NT2/D1 (cell line): ENCODE measurements around the gene FKBP11.
"Not testable (repeated sequence)": the region's sequence is repeated elsewhere in the genome, so short reads cannot be mapped to it uniquely, and the experiment has no call there.

Experiments
- DNase-seq: peaks from one replicate; pipeline ENCODE4 v3.0.0-alpha.2; 2011; ENCODE audit warnings: low read depth, low spot score
- H3K27me3 ChIP-seq: 2 replicates; pipeline ENCODE4 v1.6.0; 2011; ENCODE audit warnings: mild to moderate bottlenecking; ENCODE audit not compliant: insufficient read length, insufficient read depth
- H3K36me3 ChIP-seq: 2 replicates; pipeline ENCODE4 v1.6.1; 2011; ENCODE audit warnings: mild to moderate bottlenecking, low read length, mixed read lengths; ENCODE audit not compliant: insufficient read depth, insufficient read length
- H3K4me1 ChIP-seq: 2 replicates; pipeline ENCODE4 v1.5.1; 2011; ENCODE audit not compliant: insufficient read depth, insufficient read length
- H3K4me3 ChIP-seq: 2 replicates; pipeline ENCODE4 v1.5.1; 2011; ENCODE audit warnings: low read depth; ENCODE audit not compliant: insufficient read length
- H3K9ac ChIP-seq: 2 replicates; pipeline ENCODE4 v1.6.0; 2011; ENCODE audit warnings: low read depth; ENCODE audit not compliant: insufficient read length
- H3K9me3 ChIP-seq: 2 replicates; pipeline ENCODE4 v1.5.1; 2011; ENCODE audit warnings: mild to moderate bottlenecking, low read length; ENCODE audit not compliant: insufficient read depth
- SUZ12 ChIP-seq: IDR thresholded peaks from 2 replicates; pipeline ENCODE4 v1.6.1; 2011; ENCODE audit not compliant: insufficient read length, insufficient read depth; ENCODE audit errors: extremely low read depth
- YY1 ChIP-seq: IDR thresholded peaks from 2 replicates; pipeline ENCODE4 v1.6.1; 2011; ENCODE audit not compliant: insufficient read length, insufficient read depth
- ZNF274 ChIP-seq: IDR thresholded peaks from 2 replicates; pipeline ENCODE4 v1.6.1; 2011; ENCODE audit warnings: mild to moderate bottlenecking, low read depth, low read length

FKBP11 gene

DNA sequence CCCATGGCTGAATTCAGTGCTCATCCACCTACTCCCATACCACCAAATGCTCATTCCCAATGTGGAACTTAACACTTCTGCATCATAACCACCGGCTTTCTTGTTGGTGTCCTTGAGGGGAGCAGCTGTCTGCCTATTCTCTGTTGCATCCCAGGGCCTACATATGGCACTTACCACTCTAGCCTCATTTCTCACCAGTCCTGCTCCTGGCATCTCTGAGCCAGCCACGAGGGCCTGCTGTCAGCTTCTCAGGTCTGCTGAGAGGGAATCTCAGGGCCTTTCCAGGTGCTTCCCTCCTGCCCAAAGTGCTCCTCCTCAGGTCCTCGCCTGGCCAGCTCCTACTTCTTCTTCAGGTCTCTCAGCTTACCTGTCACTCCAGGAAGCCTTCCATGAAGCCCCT lies 35.6 kb downstream of the FKBP11 start:
- DNase-seq = no peak
- TF ChIP-seq SUZ12 (no peak), YY1 (no peak), ZNF274 (no peak)
- H3K9me3 ChIP-seq = no peaks in the 10 kb centered on the region

DNA sequence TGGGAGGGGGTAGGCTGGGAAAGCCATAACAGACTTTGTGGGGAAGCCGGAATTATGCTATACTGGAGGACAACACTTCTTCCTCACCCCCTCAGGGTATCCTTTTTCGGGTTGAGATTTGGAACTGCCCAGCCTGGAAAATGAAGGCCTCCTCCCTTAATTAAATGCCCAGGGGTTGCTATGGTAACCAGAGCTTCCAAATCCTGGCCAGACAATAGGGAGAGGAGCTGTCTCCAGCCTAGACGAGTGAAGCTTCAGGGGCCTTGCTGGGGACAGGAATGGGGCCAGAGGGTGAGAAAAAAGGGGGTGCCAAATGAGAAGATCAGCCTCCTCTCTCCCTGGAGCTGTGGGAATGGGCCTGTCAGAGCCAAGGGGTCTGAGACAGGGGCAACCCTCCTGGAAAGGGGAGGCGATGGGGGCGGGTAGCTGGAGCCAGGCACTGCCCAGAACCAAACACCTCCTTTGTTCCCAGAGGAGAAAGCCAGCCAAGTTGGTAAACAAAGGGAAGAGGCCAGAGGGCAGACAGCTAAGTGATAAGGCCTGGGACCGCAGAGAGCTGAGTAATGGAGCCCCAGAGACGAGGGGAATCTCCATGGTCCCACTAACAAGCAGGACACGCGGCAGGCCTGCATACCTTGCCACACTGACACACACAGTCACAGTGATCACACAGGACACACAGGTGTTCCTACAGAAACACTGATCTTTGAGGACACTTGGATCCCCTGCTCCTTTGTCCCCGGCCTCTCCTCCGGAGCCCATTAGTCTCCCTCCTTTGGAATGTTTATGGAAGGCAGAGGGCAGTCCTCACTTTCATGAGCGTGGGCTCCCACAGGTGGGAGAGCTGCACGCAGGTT lies 41.8 kb downstream of the FKBP11 start:
- Histone ChIP-seq H3K36me3 (no peaks in the 10 kb centered on the region), H3K4me3 (peak overlapping the region; percentile 11), H3K4me1 (peaks cover 12% of the 10 kb centered on the region), H3K27me3 (no peaks in the 10 kb centered on the region), H3K9ac (peak overlapping the region; percentile 52), H3K9me3 (no peaks in the 10 kb centered on the region)
- peak; percentile 76 for DNase-seq
- no peak for TF ChIP-seq ZNF274
- no peak for TF ChIP-seq YY1
- TF ChIP-seq SUZ12 = no peak

More for the DNA sequence above, 35.6 kb downstream of the FKBP11 start:
- Histone ChIP-seq H3K9ac (no peak overlapping the region), H3K27me3 (peaks cover 8% of the 10 kb centered on the region), H3K36me3 (no peaks in the 10 kb centered on the region), H3K4me1 (peaks cover 2% of the 10 kb centered on the region), H3K4me3 (no peak overlapping the region)

DNA sequence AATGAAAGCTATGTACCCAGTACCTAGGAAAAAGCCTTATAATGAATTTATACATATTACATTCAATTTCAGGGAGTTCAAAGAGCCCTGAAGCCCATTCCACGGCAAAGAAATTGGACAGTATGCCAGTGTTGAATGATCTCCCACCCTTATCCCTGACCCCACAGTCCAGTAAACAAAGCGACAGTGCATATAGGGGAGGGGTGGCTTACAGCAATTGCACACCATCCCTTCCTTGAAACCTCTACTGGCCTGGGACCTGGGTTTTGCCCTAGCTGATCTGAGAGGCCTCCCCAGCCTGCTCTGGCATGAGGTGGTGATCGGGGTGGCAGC lies 42.4 kb downstream of the FKBP11 start:
- DNase-seq = no peak
- H3K27me3 ChIP-seq = no peaks in the 10 kb centered on the region
- TF ChIP-seq ZNF274 = no peak
- no peak for TF ChIP-seq SUZ12
- no peak for TF ChIP-seq YY1
- H3K4me1 ChIP-seq = peaks cover 12% of the 10 kb centered on the region
- H3K4me3 ChIP-seq = no peak overlapping the region
- no peaks in the 10 kb centered on the region for H3K36me3 ChIP-seq
- peak overlapping the region; percentile 52 for H3K9ac ChIP-seq
- no peaks in the 10 kb centered on the region for H3K9me3 ChIP-seq

DNA sequence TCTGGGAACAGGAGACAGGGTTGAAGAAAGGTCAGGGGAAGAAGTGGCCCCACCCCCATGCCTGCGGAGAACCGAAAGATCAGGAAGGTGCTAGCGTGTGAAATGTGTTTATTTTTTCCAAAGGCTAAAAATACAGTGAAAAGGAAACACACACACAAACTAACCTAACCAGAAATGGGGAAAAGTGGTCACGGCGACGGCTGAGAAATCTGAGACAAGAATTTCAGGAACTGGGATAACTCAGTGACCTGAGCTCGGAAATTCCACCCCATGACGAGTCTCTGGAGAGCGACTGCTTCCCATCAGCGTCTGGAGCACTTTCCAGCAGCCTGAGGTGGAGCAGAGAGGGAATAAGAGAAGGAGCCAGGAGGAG lies 43.0 kb downstream of the FKBP11 start:
- no peaks in the 10 kb centered on the region for H3K27me3 ChIP-seq
- TF ChIP-seq ZNF274 (no peak), SUZ12 (no peak), YY1 (no peak)
- peaks cover 12% of the 10 kb centered on the region for H3K4me1 ChIP-seq
- H3K4me3 ChIP-seq = peak overlapping the region; percentile 19
- no peaks in the 10 kb centered on the region for H3K36me3 ChIP-seq
- peak overlapping the region; percentile 52 for H3K9ac ChIP-seq
- H3K9me3 ChIP-seq = no peaks in the 10 kb centered on the region
- no peak for DNase-seq

DNA sequence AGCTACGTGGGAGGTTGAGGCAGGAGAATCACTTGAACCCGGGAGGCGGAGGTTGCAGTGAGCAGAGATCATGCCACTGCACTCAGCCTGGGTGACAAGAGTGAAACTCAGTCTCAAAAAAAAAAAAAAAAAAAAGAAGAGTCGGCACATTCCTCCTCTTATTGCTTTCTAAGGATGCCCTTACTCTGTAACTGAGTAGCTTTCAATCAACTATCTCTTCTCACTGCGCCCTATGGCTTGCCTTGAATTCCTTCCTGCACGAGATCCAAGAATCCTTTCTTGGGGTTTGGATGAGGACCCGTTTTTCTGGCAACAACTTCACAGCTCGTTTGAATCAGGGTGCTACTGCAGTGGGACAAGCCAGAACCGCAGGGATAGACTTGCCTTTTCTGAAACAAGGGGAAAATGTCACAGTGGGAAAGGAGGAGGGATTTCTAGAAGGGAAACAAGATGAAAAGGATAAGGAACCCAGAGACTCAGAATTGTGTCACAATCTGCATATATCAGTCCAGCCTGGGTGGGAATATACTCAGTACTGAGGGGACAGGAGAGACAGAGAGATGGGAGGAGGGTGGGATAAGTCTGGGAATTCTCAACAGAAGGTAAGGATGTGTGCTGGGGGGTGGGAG lies 43.5 kb downstream of the FKBP11 start:
- H3K4me1 ChIP-seq = peaks cover 12% of the 10 kb centered on the region
- no peak for DNase-seq
- peak overlapping the region; percentile 52 for H3K9ac ChIP-seq
- no peaks in the 10 kb centered on the region for H3K36me3 ChIP-seq
- no peak for TF ChIP-seq YY1
- no peak for TF ChIP-seq ZNF274
- no peak for TF ChIP-seq SUZ12
- H3K27me3 ChIP-seq = no peaks in the 10 kb centered on the region
- H3K4me3 ChIP-seq = peak overlapping the region; percentile 19
- no peaks in the 10 kb centered on the region for H3K9me3 ChIP-seq

DNA sequence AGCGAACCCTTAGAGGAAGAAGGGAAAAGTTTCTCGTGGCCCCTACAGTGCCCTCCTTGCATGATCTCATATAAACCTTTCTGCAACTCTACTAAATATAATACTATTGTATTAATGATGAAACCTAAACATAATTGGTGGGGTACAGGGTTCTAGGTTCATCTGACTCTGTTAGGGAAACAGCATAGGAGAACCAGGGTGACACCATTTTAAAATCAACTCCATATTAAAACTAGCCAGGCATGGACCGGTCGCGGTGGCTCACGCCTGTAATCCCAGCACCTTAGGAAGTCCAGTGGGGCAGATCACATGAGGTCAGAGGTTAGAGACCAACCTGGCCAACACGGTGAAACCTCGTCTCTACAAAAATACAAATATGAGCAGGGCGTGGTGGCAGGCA lies 44.6 kb downstream of the FKBP11 start:
- TF ChIP-seq ZNF274 (no peak), SUZ12 (no peak), YY1 (no peak)
- no peaks in the 10 kb centered on the region for H3K27me3 ChIP-seq
- H3K4me3 ChIP-seq = no peak overlapping the region
- H3K36me3 ChIP-seq = no peaks in the 10 kb centered on the region
- peaks cover 12% of the 10 kb centered on the region for H3K4me1 ChIP-seq
- DNase-seq = no peak
- H3K9ac ChIP-seq = no peak overlapping the region
- no peaks in the 10 kb centered on the region for H3K9me3 ChIP-seq

DNA sequence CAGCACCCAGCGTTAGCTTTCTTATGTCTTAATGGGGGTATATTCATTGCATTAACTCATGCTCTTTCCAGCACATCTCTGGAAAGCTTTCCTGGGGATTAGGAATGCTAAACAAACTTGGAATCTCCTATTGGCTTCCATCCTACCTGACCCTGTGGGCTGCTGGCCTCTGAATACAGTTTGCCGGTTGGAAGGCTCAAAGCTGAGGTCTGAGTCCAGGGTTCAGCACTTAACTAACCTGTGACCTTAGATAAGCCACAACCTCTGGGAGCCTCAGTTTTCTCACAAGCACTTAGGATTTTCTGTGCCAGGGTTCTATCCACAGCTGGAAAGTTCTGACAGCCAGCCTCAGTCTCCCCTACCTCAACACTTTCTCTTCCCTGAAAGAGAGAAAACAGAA lies 46.7 kb downstream of the FKBP11 start:
- Histone ChIP-seq H3K36me3 (no peaks in the 10 kb centered on the region), H3K9me3 (no peaks in the 10 kb centered on the region), H3K4me1 (peaks cover 15% of the 10 kb centered on the region), H3K27me3 (no peaks in the 10 kb centered on the region), H3K4me3 (no peak overlapping the region), H3K9ac (no peak overlapping the region)
- TF ChIP-seq SUZ12 (no peak), ZNF274 (no peak), YY1 (no peak)
- DNase-seq = no peak

DNA sequence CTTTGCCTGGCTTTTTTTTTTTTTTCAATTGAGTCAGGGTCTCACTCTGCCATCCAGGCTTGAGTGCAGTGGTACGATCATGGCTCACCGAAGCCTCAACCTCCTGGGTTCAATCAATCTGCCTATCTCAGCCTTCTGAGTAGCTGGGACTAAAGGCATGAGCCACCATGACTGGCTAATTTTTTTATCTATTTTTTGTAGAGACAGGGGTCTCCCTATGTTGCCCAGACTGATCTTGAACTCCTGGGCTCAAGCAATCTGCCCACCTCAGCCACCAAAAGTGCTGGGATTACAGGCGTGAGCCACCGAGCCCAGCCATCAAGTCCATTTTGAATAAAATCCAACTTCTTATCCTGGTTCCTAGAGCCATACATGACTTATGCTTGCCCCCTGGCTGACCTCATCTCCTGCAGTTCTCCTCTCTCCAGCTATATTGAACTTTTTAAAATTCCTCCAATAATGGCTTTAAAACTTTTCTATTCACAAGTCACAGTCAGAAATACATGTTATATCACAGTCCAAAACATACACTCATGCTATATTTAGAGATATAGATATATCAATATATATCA lies 49.3 kb downstream of the FKBP11 start:
- no peaks in the 10 kb centered on the region for H3K36me3 ChIP-seq
- TF ChIP-seq ZNF274 (no peak), YY1 (no peak), SUZ12 (no peak)
- peaks cover 6% of the 10 kb centered on the region for H3K4me1 ChIP-seq
- DNase-seq = no peak
- no peaks in the 10 kb centered on the region for H3K27me3 ChIP-seq
- no peak overlapping the region for H3K4me3 ChIP-seq
- H3K9me3 ChIP-seq = no peaks in the 10 kb centered on the region
- no peak overlapping the region for H3K9ac ChIP-seq

DNA sequence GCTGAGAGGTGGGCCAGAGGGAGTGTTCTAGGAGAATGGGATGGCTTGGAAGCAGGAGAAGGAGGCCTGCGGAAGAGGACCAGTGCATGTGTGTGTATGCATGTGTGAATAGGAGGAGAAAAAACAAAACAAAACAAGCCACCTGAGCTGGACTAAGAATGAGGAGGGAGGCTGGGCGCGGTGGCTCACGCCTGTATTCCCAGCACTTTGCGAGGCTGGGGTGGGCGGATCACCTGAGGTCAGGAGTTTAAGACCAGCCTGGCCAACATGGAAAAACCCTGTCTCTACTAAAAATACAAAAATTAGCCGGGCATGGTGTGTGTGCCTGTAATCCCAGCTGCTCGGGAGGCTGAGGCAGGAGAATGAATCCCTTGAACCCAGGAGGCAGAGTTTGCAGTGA lies 51.8 kb downstream of the FKBP11 start:
- H3K36me3 ChIP-seq, H3K9ac ChIP-seq, H3K4me1 ChIP-seq, DNase-seq, H3K4me3 ChIP-seq, H3K27me3 ChIP-seq, H3K9me3 ChIP-seq: not testable (repeated sequence)
